K562 (cell line): ENCODE results near the gene ANKRD45. TPM values are rescaled to one million over a fixed set of nuclear protein-coding genes. Genes with fewer than 3 reads are reported as not detected.
A peak's percentile ranks its signal among the peaks of the same experiment; 100 is the strongest.

ENCODE experiments used
- ATAC-seq: fragments of 200-7000 bp; cut with Tn5 transposase; 3 replicates; pipeline ENCODE4 v1.9.1; 2020; ENCODE audit warnings: moderate library complexity
- BruUV-seq: library from RNA; stranded (reverse); fragments of 400-500 nt; replicated peaks from 2 replicates; lab custom pipeline; 2021; lab: Mats Ljungman, UMichigan
- CTCF ChIA-PET: fragments of 300-600 bp; formaldehyde crosslinking; extraction: SDS; loops from one replicate; lab custom pipeline; 2021; ENCODE audit warnings: low intra/inter-chr PET ratio; lab: Yijun Ruan, JAX
- POLR2A ChIA-PET: fragments of 300-600, 350-650 bp; sonication (Branson Sonifier 250); formaldehyde crosslinking; extraction: SDS; loops from one replicate; lab custom pipeline; 2021; ENCODE audit warnings: antibody characterized with exemption, inconsistent platforms; lab: Yijun Ruan, JAX
- DNase-seq, 4 experiments: peaks; one replicate each; pipeline versions ENCODE4 v3.0.0 to v3.0.0-alpha.2; 2011 to 2018; ENCODE audit warnings: low spot score in 3 of 4, mixed read lengths in 3 of 4; ENCODE audit errors: extremely low read depth in 1 of 4
- FAIRE-seq: peaks from 2 replicates; lab custom pipeline; 2011; peaks lifted over from hg19 to GRCh38; lab: Jason Lieb, UNC
- H2AFZ ChIP-seq: 2 replicates; pipeline ENCODE4 v1.6.0; 2011; ENCODE audit warnings: low read depth, low read length, control low read depth, inconsistent platforms
- H3K27ac ChIP-seq: fragments of 200-600 bp; 3 replicates; pipeline ENCODE4 v1.8.0; 2011; ENCODE audit warnings: low read depth, mild to moderate bottlenecking, control low read depth, inconsistent platforms, low read length, moderate library complexity, mixed read lengths; ENCODE audit errors: extremely low read depth
- H3K27me3 ChIP-seq, 2 experiments: fragments of 300-600 bp in 1 of 2; 2 replicates in 1 of 2; 3 replicates in 1 of 2; pipeline versions ENCODE4 v1.6.0 to v1.8.0; 2011; ENCODE audit warnings: inconsistent platforms in 2 of 2, low read length in 2 of 2, mild to moderate bottlenecking in 1 of 2, mixed read lengths in 1 of 2, moderate library complexity in 1 of 2; ENCODE audit not compliant: control insufficient read depth in 2 of 2, insufficient read depth in 2 of 2
- H3K36me3 ChIP-seq: fragments of 300-600 bp; 3 replicates; pipeline ENCODE4 v1.8.0; 2011; ENCODE audit warnings: mild to moderate bottlenecking, low read length, inconsistent platforms; ENCODE audit not compliant: control insufficient read depth, insufficient read depth
- H3K4me1 ChIP-seq, 2 experiments: fragments of 200-600 bp in 1 of 2; replicated peaks in 1 of 2; 2 replicates in 1 of 2; 3 replicates in 1 of 2; pipeline versions ENCODE4 v1.5.1 to v1.8.0; 2011; ENCODE audit warnings: inconsistent platforms in 2 of 2, low read length in 2 of 2, mild to moderate bottlenecking in 1 of 2, mixed read lengths in 1 of 2, moderate library complexity in 1 of 2; ENCODE audit not compliant: control insufficient read depth in 2 of 2, insufficient read depth in 2 of 2
- H3K4me2 ChIP-seq: 2 replicates; pipeline ENCODE4 v1.6.1; 2011; ENCODE audit warnings: low read length, control low read depth, inconsistent platforms, mixed read lengths; ENCODE audit not compliant: insufficient read depth
- H3K4me3 ChIP-seq: fragments of 200-600 bp; sonication (generic), shearing (Covaris generic); 2 replicates; pipeline ENCODE4 v1.5.1; 2016; ENCODE audit warnings: control low read depth, inconsistent platforms
- H3K79me2 ChIP-seq: fragments of 200-600 bp; 3 replicates; pipeline ENCODE4 v1.8.0; 2011; ENCODE audit warnings: low read length, inconsistent platforms; ENCODE audit not compliant: control insufficient read depth, insufficient read depth
- H3K9ac ChIP-seq, 2 experiments: 2 replicates each; pipeline versions ENCODE4 v1.6.0 to v1.6.1; 2011; ENCODE audit warnings: low read depth in 2 of 2, low read length in 2 of 2, control low read depth in 1 of 2, inconsistent platforms in 1 of 2, mild to moderate bottlenecking in 1 of 2, mixed read lengths in 1 of 2; ENCODE audit not compliant: insufficient read depth in 1 of 2
- H3K9me1 ChIP-seq: one replicate; pipeline ENCODE4 v1.6.0; 2011; ENCODE audit warnings: inconsistent platforms, mild to moderate bottlenecking, low read length, moderate library complexity; ENCODE audit not compliant: control insufficient read depth, insufficient read depth
- H3K9me3 ChIP-seq: replicated peaks from 2 replicates; pipeline ENCODE4 v1.5.1; 2011; ENCODE audit warnings: low read depth, low read length, inconsistent platforms; ENCODE audit not compliant: control insufficient read depth, insufficient read depth
- H4K20me1 ChIP-seq: replicated peaks from 2 replicates; pipeline ENCODE4 v1.6.1; 2011; ENCODE audit warnings: low read length, inconsistent platforms, mixed read lengths; ENCODE audit not compliant: control insufficient read depth, insufficient read depth
- MTA2 ChIP-seq: fragments of 450-650 bp; IDR thresholded peaks from 2 replicates; pipeline ENCODE4 v1.6.1; 2016; ENCODE audit warnings: low read depth
- SPI1 ChIP-seq: IDR thresholded peaks from 2 replicates; pipeline ENCODE4 v1.6.1; 2011; ENCODE audit warnings: low read depth, low read length, control low read depth, borderline replicate concordance
- WGBS: fragments of 100-300 bp; shearing (Covaris generic); methylation state at CpG from one replicate; pipeline ENCODE4 v1.1.6; 2016; ENCODE audit warnings: low coverage, mixed read lengths; ENCODE audit not compliant: insufficient coverage; ENCODE audit errors: missing lambda C conversion rate; 5-methylcytosine and 5-hydroxymethylcytosine counted together
- in situ Hi-C: fragments of 300-500 bp; cut with MboI; formaldehyde crosslinking; loops from 4 replicates; pipeline ENCODE4 v1.15.0; 2018; ENCODE audit warnings: inconsistent platforms, mixed read lengths
- intact Hi-C: fragments of 100-400 bp; cut with micrococcal nuclease; formaldehyde crosslinking; loops from 2 replicates; pipeline ENCODE4 v1.14.2; 2022
- polyA plus RNA-seq, 8 experiments: library from polyadenylated mRNA; depleted of rRNA in 4 of 8; stranded (reverse) in 5 of 8; unstranded in 3 of 8; fragments of >200 nt; fragmentation: Nextera tagmentation in 2 of 8; fragmentation: Illumina TruSeq in 1 of 8; extraction: Ambion mirVana in 2 of 8; extraction: Trizol in 1 of 8; gene quantifications; 2 replicates each; pipeline versions ENCODE4 v1.2.1 to v1.2.3, GENCODE V29; 2011 to 2014; ENCODE audit warnings: inconsistent platforms in 1 of 8, missing spikeins in 1 of 8
- total RNA-seq, 7 experiments: library from RNA; depleted of rRNA in 6 of 7; stranded (reverse); fragments of >200 nt in 6 of 7; fragmentation: Illumina TruSeq in 2 of 7; extraction: Trizol in 2 of 7; gene quantifications; 2 replicates each; pipeline versions ENCODE4 v1.2.1 to v1.2.3, GENCODE V29; 2011 to 2021; ENCODE audit warnings: low replicate concordance in 1 of 7
- TF ChIP-seq, protein P1 (sequence below): IDR thresholded peaks from 3 replicates; pipeline ENCODE4 v1.6.1; 2011; ENCODE audit warnings: borderline replicate concordance, mild to moderate bottlenecking, moderate library complexity; ENCODE audit not compliant: insufficient read length; ENCODE audit errors: extremely low read depth

Gene ANKRD45
- total and polyA plus RNA-seq, 9 of the 15 experiments (the other 6 are each of a cell fraction or from before 2014, with no cell fraction given), result 0.10 to 0.30 (median 0.11) TPM; not detected in 2

DNA sequence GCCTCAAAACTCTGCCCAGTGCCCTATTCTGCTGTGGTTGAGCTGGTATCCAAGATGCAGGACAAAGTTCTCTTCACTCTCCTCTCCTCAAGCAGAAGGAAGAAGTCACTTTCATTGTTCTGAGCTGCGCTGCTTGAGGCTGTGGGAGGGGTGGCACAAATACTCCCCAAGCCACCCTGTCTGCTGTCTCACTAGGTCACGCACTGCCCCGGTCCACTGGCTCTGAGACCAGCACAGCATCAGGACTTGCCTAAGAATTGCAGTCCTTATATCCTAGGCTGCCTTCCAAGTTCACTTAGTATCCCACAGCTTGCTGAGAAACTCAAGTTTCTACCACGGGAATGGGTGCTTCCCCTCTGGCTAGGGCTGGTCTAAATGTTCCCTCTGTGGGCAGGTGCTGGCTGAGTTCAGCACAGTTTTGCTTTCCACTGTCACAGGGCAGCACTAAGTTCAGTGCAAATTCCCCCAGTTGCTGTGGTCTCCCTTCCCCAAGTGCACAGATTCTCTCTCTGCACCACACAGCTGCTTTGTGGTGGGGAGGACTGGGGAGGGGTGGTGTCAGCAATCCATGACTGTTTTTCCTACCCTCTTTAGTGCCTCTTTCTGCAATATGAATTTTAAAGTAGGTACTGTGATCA is 99.2 kb downstream of the ANKRD45 start (continued):
- TF ChIP-seq, protein P1, sequence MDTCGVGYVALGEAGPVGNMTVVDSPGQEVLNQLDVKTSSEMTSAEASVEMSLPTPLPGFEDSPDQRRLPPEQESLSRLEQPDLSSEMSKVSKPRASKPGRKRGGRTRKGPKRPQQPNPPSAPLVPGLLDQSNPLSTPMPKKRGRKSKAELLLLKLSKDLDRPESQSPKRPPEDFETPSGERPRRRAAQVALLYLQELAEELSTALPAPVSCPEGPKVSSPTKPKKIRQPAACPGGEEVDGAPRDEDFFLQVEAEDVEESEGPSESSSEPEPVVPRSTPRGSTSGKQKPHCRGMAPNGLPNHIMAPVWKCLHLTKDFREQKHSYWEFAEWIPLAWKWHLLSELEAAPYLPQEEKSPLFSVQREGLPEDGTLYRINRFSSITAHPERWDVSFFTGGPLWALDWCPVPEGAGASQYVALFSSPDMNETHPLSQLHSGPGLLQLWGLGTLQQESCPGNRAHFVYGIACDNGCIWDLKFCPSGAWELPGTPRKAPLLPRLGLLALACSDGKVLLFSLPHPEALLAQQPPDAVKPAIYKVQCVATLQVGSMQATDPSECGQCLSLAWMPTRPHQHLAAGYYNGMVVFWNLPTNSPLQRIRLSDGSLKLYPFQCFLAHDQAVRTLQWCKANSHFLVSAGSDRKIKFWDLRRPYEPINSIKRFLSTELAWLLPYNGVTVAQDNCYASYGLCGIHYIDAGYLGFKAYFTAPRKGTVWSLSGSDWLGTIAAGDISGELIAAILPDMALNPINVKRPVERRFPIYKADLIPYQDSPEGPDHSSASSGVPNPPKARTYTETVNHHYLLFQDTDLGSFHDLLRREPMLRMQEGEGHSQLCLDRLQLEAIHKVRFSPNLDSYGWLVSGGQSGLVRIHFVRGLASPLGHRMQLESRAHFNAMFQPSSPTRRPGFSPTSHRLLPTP, result no peak
- TF ChIP-seq, all 486 proteins: peak for 0

- no peak overlapping the region for H3K4me3 ChIP-seq
- H3K4me2 ChIP-seq, result no peak overlapping the region
- ChIA-PET POLR2A (no interaction called here), CTCF (no interaction called here)
- no peaks in the 10 kb centered on the region for H3K27me3 ChIP-seq
- H3K36me3 ChIP-seq, result no peaks in the 10 kb centered on the region
- no peaks in the 10 kb centered on the region for H3K9me3 ChIP-seq
- no peaks in the 10 kb centered on the region for H3K4me1 ChIP-seq
- DNase-seq, result no peak
- 0% methylated on average over 1 of the region's 1 CpG for WGBS
- in situ Hi-C loops, result no loop called here
- intact Hi-C loops, result no loop called here
- no peak for ATAC-seq
- no peaks in the 10 kb centered on the region for H4K20me1 ChIP-seq
- TF ChIP-seq MTA2 (no peak), SPI1 (peak; percentile 72)
- H3K27ac ChIP-seq, result no peak overlapping the region
- FAIRE-seq, result no peak
- no TSS peak for BruUV-seq
- no peak overlapping the region for H3K9ac ChIP-seq
- no peaks in the 10 kb centered on the region for H3K79me2 ChIP-seq
- H2AFZ ChIP-seq, result no peak overlapping the region
- no peaks in the 10 kb centered on the region for H3K9me1 ChIP-seq
Measured at GRCh38 chr1:173568483-173568882, 101.2 kb downstream of the ANKRD45 start.
